Cardiac muscle cell (in vitro differentiated cells and primary cell): ENCODE measurements around the gene ANKRD40CL. TPM values are rescaled to one million over a fixed set of nuclear protein-coding genes. Genes with fewer than 3 reads are reported as not detected.
A peak's percentile ranks its signal among the peaks of the same experiment; 100 is the strongest.

ENCODE experiments used
- DNase-seq, 2 donors: peaks; one replicate each; pipeline versions ENCODE4 v3.0.0 to v3.0.0-alpha.2; 2010 to 2017; ENCODE audit warnings: low read depth in 1 of 2, low spot score in 1 of 2
- H3K27ac ChIP-seq: fragments of 200-600 bp; sonication (generic); 2 replicates; pipeline ENCODE4 v1.5.1; 2016
- H3K27me3 ChIP-seq: fragments of 200-600 bp; sonication (generic); 2 replicates; pipeline ENCODE4 v1.6.0; 2016; ENCODE audit warnings: control low read depth
- H3K36me3 ChIP-seq: fragments of 200-600 bp; sonication (generic); 2 replicates; pipeline ENCODE4 v1.5.1; 2016; ENCODE audit warnings: control low read depth
- H3K4me1 ChIP-seq: fragments of 200-600 bp; sonication (generic); 2 replicates; pipeline ENCODE4 v1.8.1; 2017; ENCODE audit warnings: low read depth, mild to moderate bottlenecking, mixed run types
- H3K4me3 ChIP-seq: fragments of 200-600 bp; sonication (generic); 2 replicates; pipeline ENCODE4 v1.5.1; 2016; ENCODE audit warnings: mild to moderate bottlenecking
- H3K9me3 ChIP-seq: fragments of 200-600 bp; sonication (generic); 2 replicates; pipeline ENCODE4 v1.5.1; 2017; ENCODE audit warnings: low read depth, mild to moderate bottlenecking, control low read depth
- polyA plus RNA-seq: library from polyadenylated mRNA; unstranded; fragments of >200 nt; fragmentation: Nextera tagmentation; extraction: Ambion mirVana; gene quantifications from 2 replicates; pipeline ENCODE4 v1.2.1, GENCODE V29; 2016
- total RNA-seq: library from RNA; depleted of rRNA; stranded (reverse); fragments of >200 nt; gene quantifications from 2 replicates; pipeline ENCODE4 v1.2.3, GENCODE V29; 2016
- TF ChIP-seq, protein P1 (sequence below): IDR thresholded peaks from 2 replicates; pipeline ENCODE4 v1.5.1; 2012; ENCODE audit warnings: low read depth, mild to moderate bottlenecking, low read length

The ANKRD40CL gene, protein sequence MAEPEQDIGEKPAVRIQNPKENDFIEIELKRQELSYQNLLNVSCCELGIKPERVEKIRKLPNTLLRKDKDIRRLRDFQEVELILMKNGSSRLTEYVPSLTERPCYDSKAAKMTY
- total RNA-seq (not detected in 2 replicates), polyA plus RNA-seq (not detected in 2 replicates)

DNA sequence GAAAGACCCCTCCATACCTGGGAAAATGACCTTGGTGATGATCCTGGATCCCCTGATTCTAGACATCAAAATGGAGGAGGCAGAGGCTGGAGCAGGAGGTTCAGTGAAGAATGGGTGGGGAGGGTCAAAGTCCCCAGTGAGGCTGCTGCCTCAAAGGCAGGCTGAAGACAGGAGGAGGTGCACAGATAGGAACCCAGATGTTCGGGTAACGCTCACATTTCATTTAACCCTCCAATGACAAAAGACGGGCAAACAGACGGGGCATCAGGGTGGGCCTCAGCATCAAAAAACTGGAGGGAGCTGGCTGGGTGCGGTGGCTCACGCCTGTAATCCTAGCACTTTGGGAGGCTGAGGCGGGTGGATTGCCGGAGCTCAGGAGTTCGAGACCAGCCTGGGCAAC is at the start of gene ANKRD40CL:
Gene ANKRD40CL, minus strand, starts transcription at position 73 of the 400 bp plus-strand sequence. CDS start 605 bp downstream, outside the sequence.
- H3K4me1 ChIP-seq: peaks cover 32% of the 10 kb centered on the region
- H3K27me3 ChIP-seq: no peaks in the 10 kb centered on the region
- H3K9me3 ChIP-seq: no peaks in the 10 kb centered on the region
- H3K27ac ChIP-seq: peak within 1 kb of the TSS; percentile 65
- no peak for DNase-seq
- TF ChIP-seq, protein P1, sequence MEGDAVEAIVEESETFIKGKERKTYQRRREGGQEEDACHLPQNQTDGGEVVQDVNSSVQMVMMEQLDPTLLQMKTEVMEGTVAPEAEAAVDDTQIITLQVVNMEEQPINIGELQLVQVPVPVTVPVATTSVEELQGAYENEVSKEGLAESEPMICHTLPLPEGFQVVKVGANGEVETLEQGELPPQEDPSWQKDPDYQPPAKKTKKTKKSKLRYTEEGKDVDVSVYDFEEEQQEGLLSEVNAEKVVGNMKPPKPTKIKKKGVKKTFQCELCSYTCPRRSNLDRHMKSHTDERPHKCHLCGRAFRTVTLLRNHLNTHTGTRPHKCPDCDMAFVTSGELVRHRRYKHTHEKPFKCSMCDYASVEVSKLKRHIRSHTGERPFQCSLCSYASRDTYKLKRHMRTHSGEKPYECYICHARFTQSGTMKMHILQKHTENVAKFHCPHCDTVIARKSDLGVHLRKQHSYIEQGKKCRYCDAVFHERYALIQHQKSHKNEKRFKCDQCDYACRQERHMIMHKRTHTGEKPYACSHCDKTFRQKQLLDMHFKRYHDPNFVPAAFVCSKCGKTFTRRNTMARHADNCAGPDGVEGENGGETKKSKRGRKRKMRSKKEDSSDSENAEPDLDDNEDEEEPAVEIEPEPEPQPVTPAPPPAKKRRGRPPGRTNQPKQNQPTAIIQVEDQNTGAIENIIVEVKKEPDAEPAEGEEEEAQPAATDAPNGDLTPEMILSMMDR: no peak
- no peak within 1 kb of the TSS for H3K4me3 ChIP-seq
- H3K36me3 ChIP-seq: no peaks in the 10 kb centered on the region

DNA sequence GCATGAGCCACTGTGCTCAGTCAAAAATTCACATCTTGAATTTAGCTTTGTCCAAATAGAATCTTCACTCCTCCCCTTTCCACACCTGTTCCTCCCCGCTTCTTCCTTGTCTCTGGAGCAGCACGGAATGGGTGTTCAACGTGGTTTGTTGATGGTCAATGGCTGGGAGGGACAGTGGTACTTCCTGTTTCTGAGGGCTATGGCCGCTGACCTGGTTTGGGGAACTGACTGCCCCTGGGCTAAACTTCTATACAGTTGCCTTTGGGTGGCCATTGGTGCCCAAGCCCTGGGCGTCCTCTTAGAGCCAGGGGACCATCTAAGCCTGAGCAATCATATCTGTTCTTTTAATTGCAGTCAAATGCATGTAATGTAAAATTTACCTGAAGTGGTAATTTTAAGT is 49.0 kb upstream of the ANKRD40CL start:
- Histone ChIP-seq H3K4me3 (no peak overlapping the region), H3K9me3 (no peaks in the 10 kb centered on the region), H3K27me3 (no peaks in the 10 kb centered on the region), H3K36me3 (no peaks in the 10 kb centered on the region), H3K4me1 (no peaks in the 10 kb centered on the region), H3K27ac (no peak overlapping the region)
- TF ChIP-seq, protein P1: no peak
- DNase-seq: no peak

- TF ChIP-seq, protein P1: no peak
- no peaks in the 10 kb centered on the region for H3K4me1 ChIP-seq
- H3K9me3 ChIP-seq: no peaks in the 10 kb centered on the region
- H3K4me3 ChIP-seq: no peak overlapping the region
- H3K36me3 ChIP-seq: no peaks in the 10 kb centered on the region
- no peaks in the 10 kb centered on the region for H3K27me3 ChIP-seq
- H3K27ac ChIP-seq: no peak overlapping the region
- no peak for DNase-seq
These were observed 48.1 kb upstream of the ANKRD40CL start for GRCh38 chr17:50815400-50815799.

DNA sequence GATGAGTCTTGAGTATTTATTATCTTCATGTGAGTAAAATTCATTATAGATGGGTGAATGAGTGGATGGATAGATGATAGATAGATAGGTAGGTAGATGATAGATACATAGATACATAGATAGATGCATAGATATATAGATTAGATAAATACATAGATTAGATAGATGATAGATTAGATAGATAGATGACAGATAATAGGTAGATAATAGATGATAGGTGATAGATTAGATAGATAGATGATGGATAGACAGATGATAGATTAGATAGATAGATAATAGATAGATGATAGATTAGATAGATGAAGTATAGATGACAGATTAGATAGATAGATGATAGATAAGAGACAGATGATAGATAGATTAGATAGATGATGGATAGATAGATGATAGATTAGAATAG is 46.3 kb upstream of the ANKRD40CL start:
- DNase-seq: no peak
- TF ChIP-seq, protein P1: no peak
- H3K36me3 ChIP-seq: no peaks in the 10 kb centered on the region
- no peak overlapping the region for H3K27ac ChIP-seq
- H3K4me1 ChIP-seq: no peaks in the 10 kb centered on the region
- no peak overlapping the region for H3K4me3 ChIP-seq
- H3K27me3 ChIP-seq: no peaks in the 10 kb centered on the region
- no peaks in the 10 kb centered on the region for H3K9me3 ChIP-seq

GRCh38 chr17:50808888-50809287 is 41.6 kb upstream of the ANKRD40CL start:
- Histone ChIP-seq H3K4me1 (no peaks in the 10 kb centered on the region), H3K27ac (no peak overlapping the region), H3K36me3 (no peaks in the 10 kb centered on the region), H3K27me3 (no peaks in the 10 kb centered on the region), H3K9me3 (no peaks in the 10 kb centered on the region), H3K4me3 (no peak overlapping the region)
- no peak for DNase-seq
- TF ChIP-seq, protein P1: no peak
